HepG2 (cell line): ENCODE data around the gene SLC24A4. TPM values are rescaled to one million over a fixed set of nuclear protein-coding genes. Genes with fewer than 3 reads are reported as not detected.

Experiments used
- ATAD3A ChIP-seq: sonication (generic); formaldehyde crosslinking; IDR thresholded peaks from 2 replicates; pipeline ENCODE4 v1.4.0; 2020; ENCODE audit warnings: missing genetic modification reagents
- BCL6 ChIP-seq: IDR thresholded peaks from 2 replicates; pipeline ENCODE4 v1.6.1; 2016; ENCODE audit warnings: missing genetic modification reagents, missing compliant biosample characterization
- CENPT ChIP-seq: sonication (generic); formaldehyde crosslinking; IDR thresholded peaks from 2 replicates; pipeline ENCODE4 v1.8.0; 2022; ENCODE audit warnings: low read depth, mild to moderate bottlenecking, moderate library complexity, missing genetic modification reagents
- DBP ChIP-seq: sonication (generic); formaldehyde crosslinking; IDR thresholded peaks from 2 replicates; pipeline ENCODE4 v1.4.0; 2020; ENCODE audit warnings: missing genetic modification reagents; ENCODE audit errors: not compliant biosample characterization
- HOXA3 ChIP-seq: sonication (generic); formaldehyde crosslinking; IDR thresholded peaks from 2 replicates; pipeline ENCODE4 v1.5.0; 2020; ENCODE audit warnings: missing genetic modification reagents
- MED13 ChIP-seq: sonication (generic); formaldehyde crosslinking; IDR thresholded peaks from 2 replicates; pipeline ENCODE4 v1.5.0; 2020; ENCODE audit warnings: missing genetic modification reagents
- MTERF4 ChIP-seq: sonication (generic); formaldehyde crosslinking; IDR thresholded peaks from 2 replicates; pipeline ENCODE4 v1.8.0; 2023; ENCODE audit warnings: mild to moderate bottlenecking, missing genetic modification reagents
- PLRG1 ChIP-seq: fragments of 450-650 bp; conservative IDR thresholded peaks from 2 replicates; pipeline ENCODE4 v1.6.1; 2016
- PREB ChIP-seq: sonication (generic); formaldehyde crosslinking; IDR thresholded peaks from 2 replicates; pipeline ENCODE4 v1.4.0; 2020; ENCODE audit warnings: missing genetic modification reagents
- SP5 ChIP-seq: IDR thresholded peaks from 2 replicates; pipeline ENCODE4 v1.6.1; 2016; ENCODE audit warnings: low read depth, borderline replicate concordance
- SRSF1 ChIP-seq: fragments of 200-400 bp; formaldehyde crosslinking; optimal IDR thresholded peaks from 2 replicates; pipeline ENCODE3; 2017; ENCODE audit warnings: mild to moderate bottlenecking, low read depth, low read length, moderate library complexity
- TGIF2 ChIP-seq: IDR thresholded peaks from 2 replicates; pipeline ENCODE4 v1.6.1; 2016; ENCODE audit warnings: control low read depth, missing compliant biosample characterization
- USF2 ChIP-seq, 2 experiments: sonication (generic) in 1 of 2; formaldehyde crosslinking in 1 of 2; IDR thresholded peaks; 2 replicates each; pipeline versions ENCODE4 v1.5.1 to v1.6.1; 2011 to 2020; ENCODE audit warnings: borderline replicate concordance in 1 of 2, low read depth in 1 of 2, low read length in 1 of 2, mild to moderate bottlenecking in 1 of 2, missing genetic modification reagents in 1 of 2, moderate library complexity in 1 of 2
- ZBTB7B ChIP-seq: sonication (generic); formaldehyde crosslinking; IDR thresholded peaks from 2 replicates; pipeline ENCODE4 v1.4.0; 2020; ENCODE audit warnings: missing genetic modification reagents
- ZNF441 ChIP-seq: sonication (generic); formaldehyde crosslinking; IDR thresholded peaks from 2 replicates; pipeline ENCODE4 v1.7.0; 2021; ENCODE audit warnings: missing genetic modification reagents, borderline replicate concordance
- ZNF543 ChIP-seq: sonication (generic); formaldehyde crosslinking; IDR thresholded peaks from 2 replicates; pipeline ENCODE4 v1.4.0; 2020; ENCODE audit warnings: mild to moderate bottlenecking, missing genetic modification reagents
- ZNF652 ChIP-seq: IDR thresholded peaks from 2 replicates; pipeline ENCODE4 v1.6.1; 2016; ENCODE audit warnings: low read depth, borderline replicate concordance
- ZNF674 ChIP-seq: sonication (generic); formaldehyde crosslinking; IDR thresholded peaks from 2 replicates; pipeline ENCODE4 v1.5.0; 2020; ENCODE audit warnings: low read depth, mild to moderate bottlenecking, missing genetic modification reagents
- ZNF724P ChIP-seq: sonication (generic); formaldehyde crosslinking; IDR thresholded peaks from 2 replicates; pipeline ENCODE4 v1.8.0; 2022; ENCODE audit warnings: missing genetic modification reagents, borderline replicate concordance
- ZNF800 ChIP-seq: sonication (generic); formaldehyde crosslinking; IDR thresholded peaks from 2 replicates; pipeline ENCODE4 v1.4.0; 2020; ENCODE audit warnings: missing genetic modification reagents
- ZSCAN22 ChIP-seq: sonication (generic); formaldehyde crosslinking; IDR thresholded peaks from 2 replicates; pipeline ENCODE4 v1.4.0; 2020; ENCODE audit warnings: mild to moderate bottlenecking, missing genetic modification reagents
- polyA plus RNA-seq, 8 experiments: library from polyadenylated mRNA; depleted of rRNA in 3 of 8; stranded (reverse) in 7 of 8; unstranded in 1 of 8; fragments of >200 nt; fragmentation: Illumina TruSeq in 4 of 8; extraction: Trizol in 4 of 8; gene quantifications; 2 replicates each; pipeline versions ENCODE4 v1.2.1 to v1.2.3, GENCODE V29; 2011 to 2016; ENCODE audit warnings: low read depth in 4 of 8, missing spikeins in 1 of 8, mixed read lengths in 1 of 8; ENCODE audit not compliant: insufficient read depth in 1 of 8
- total RNA-seq, 5 experiments: library from RNA; depleted of rRNA; stranded (reverse); fragments of >200 nt; fragmentation: Illumina TruSeq; extraction: Trizol; gene quantifications; 2 replicates each; pipeline ENCODE4 v1.2.3, GENCODE V29; 2016; ENCODE audit warnings: low read depth in 1 of 5

SLC24A4 gene
- total and polyA plus RNA-seq, 2 of the 13 experiments (the other 11 are each of a cell fraction or from before 2014, with no cell fraction given): not detected

GRCh38 chr14:92513966-92514843, 191.2 kb downstream of the SLC24A4 start (continued):
- no peak for TF ChIP-seq DBP (CRISPR knock-in tag)
- no peak for TF ChIP-seq SP5
- TF ChIP-seq CENPT (CRISPR knock-in tag): peak; percentile 72; the same call in 1 of the 2 replicates
- TF ChIP-seq SRSF1: peak; percentile 44
- TF ChIP-seq ZSCAN22 (CRISPR knock-in tag): no peak
- TF ChIP-seq PLRG1: no peak
- TF ChIP-seq ZNF724P (CRISPR knock-in tag): no peak
- no peak for TF ChIP-seq BCL6 (CRISPR knock-in tag)
- TF ChIP-seq ZBTB7B (CRISPR knock-in tag): peak; percentile 96
- peak; percentile 100 for TF ChIP-seq ZNF800 (CRISPR knock-in tag)
- peak; percentile 58; the same call in 1 of the 2 replicates for TF ChIP-seq ZNF441 (CRISPR knock-in tag)
- peak; percentile 71 for TF ChIP-seq HOXA3 (CRISPR knock-in tag)
- TF ChIP-seq ZNF543: peak; percentile 67
- TF ChIP-seq PREB: no peak
- no peak for TF ChIP-seq USF2 (IDR thresholded peaks at IDR 0.05; ENCODE audit: low read depth, low read length)
- no peak for TF ChIP-seq USF2 (CRISPR knock-in tag; IDR thresholded peaks at IDR 0.05; ENCODE audit: borderline replicate concordance)
- no peak for TF ChIP-seq ZNF652 (CRISPR knock-in tag)
- TF ChIP-seq ATAD3A (CRISPR knock-in tag): no peak
- TF ChIP-seq MED13 (CRISPR knock-in tag): peak; percentile 83
- TF ChIP-seq ZNF674 (CRISPR knock-in tag): peak; percentile 27; the same call in 1 of the 2 replicates
- TF ChIP-seq TGIF2 (CRISPR knock-in tag): no peak
- TF ChIP-seq MTERF4 (CRISPR knock-in tag): no peak
